ENCODE results near the gene MMAA.

The MMAA gene

GRCh38 chr4:145709336-145709735 is 90.2 kb downstream of the MMAA start:
- Histone ChIP-seq H3K36me3 (ENCODE audit: insufficient read depth, low read length) (no peaks in the 10 kb centered on the region), H3K79me2 (ENCODE audit: control insufficient read depth, insufficient read depth, low read length, unreplicated experiment) (no peaks in the 10 kb centered on the region), H3K27ac (ENCODE audit: low read depth, low read length) (no peak overlapping the region), H3K27me3 (ENCODE audit: insufficient read depth, low read length) (no peaks in the 10 kb centered on the region), H3K4me1 (ENCODE audit: control insufficient read depth, insufficient read depth, low read length, unreplicated experiment) (peaks cover 16% of the 10 kb centered on the region), H2AFZ (ENCODE audit: low read length, unreplicated experiment) (no peak overlapping the region), H3K4me3 (ENCODE audit: low read depth, low read length) (no peak overlapping the region)

All from ACC112 (cell line).